H1 (cell line): ENCODE results near the gene OBSL1. TPM values are rescaled to one million over a fixed set of nuclear protein-coding genes. Genes with fewer than 3 reads are reported as not detected.

ENCODE experiments used
- CTCF ChIA-PET: fragments of 300-600 bp; sonication (Branson Sonifier 250); formaldehyde crosslinking; loops from one replicate; lab custom pipeline; 2021; ENCODE audit not compliant: partially characterized antibody; lab: Charles Lee
- POLR2A ChIA-PET: fragments of 300-600 bp; sonication (Branson Sonifier 250); formaldehyde crosslinking; loops from one replicate; lab custom pipeline; 2021; ENCODE audit warnings: inconsistent platforms; ENCODE audit not compliant: partially characterized antibody; lab: Charles Lee
- DNase-seq, 2 experiments: peaks; one replicate each; pipeline versions ENCODE4 v3.0.0 to v3.0.0-alpha.2; 2010 to 2022; ENCODE audit warnings: low spot score in 2 of 2, low read depth in 1 of 2, mixed read lengths in 1 of 2
- FAIRE-seq: peaks from 2 replicates; lab custom pipeline; 2011; peaks lifted over from hg19 to GRCh38; lab: Jason Lieb, UNC
- H2AFZ ChIP-seq: 2 replicates; pipeline ENCODE4 v1.8.1; 2012; ENCODE audit warnings: low read length, inconsistent platforms
- H2AK5ac ChIP-seq: 2 replicates; pipeline ENCODE4 v1.6.1; 2013; ENCODE audit warnings: low read depth, low read length
- H2BK120ac ChIP-seq: replicated peaks from 2 replicates; pipeline ENCODE3; 2013; ENCODE audit warnings: low read depth, low read length, inconsistent platforms
- H2BK12ac ChIP-seq: 2 replicates; pipeline ENCODE4 v1.6.1; 2013; ENCODE audit warnings: low read depth, low read length
- H2BK15ac ChIP-seq: 2 replicates; pipeline ENCODE4 v1.6.1; 2013; ENCODE audit warnings: low read length
- H2BK20ac ChIP-seq: 2 replicates; pipeline ENCODE4 v1.6.1; 2013; ENCODE audit warnings: low read length
- H2BK5ac ChIP-seq: 2 replicates; pipeline ENCODE4 v1.6.1; 2013; ENCODE audit warnings: low read depth, low read length
- H3K14ac ChIP-seq: 2 replicates; pipeline ENCODE4 v1.6.1; 2013; ENCODE audit warnings: inconsistent platforms; ENCODE audit not compliant: insufficient read length
- H3K18ac ChIP-seq: 2 replicates; pipeline ENCODE4 v1.6.1; 2013; ENCODE audit warnings: low read length; ENCODE audit errors: extremely low read depth
- H3K23ac ChIP-seq: 2 replicates; pipeline ENCODE4 v1.6.1; 2013; ENCODE audit warnings: inconsistent platforms; ENCODE audit not compliant: insufficient read length
- H3K23me2 ChIP-seq: 2 replicates; pipeline ENCODE4 v1.6.1; 2013; ENCODE audit warnings: low read depth, low read length
- H3K27ac ChIP-seq: 2 replicates; pipeline ENCODE4 v1.6.1; 2011; ENCODE audit warnings: low read depth, low read length, inconsistent platforms
- H3K27me3 ChIP-seq, 4 experiments: replicated peaks in 1 of 4; 1 replicate in 1 of 4; 2 replicates in 3 of 4; pipeline versions ENCODE4 v1.6.1 to v1.8.1; 2011 to 2013; ENCODE audit warnings: low read length in 3 of 4, mild to moderate bottlenecking in 3 of 4, inconsistent platforms in 2 of 4, mixed read lengths in 2 of 4, moderate library complexity in 1 of 4; ENCODE audit not compliant: control insufficient read depth in 3 of 4, insufficient read depth in 3 of 4; ENCODE audit errors: extremely low read depth in 1 of 4
- H3K36me3 ChIP-seq, 4 experiments: 2 replicates each; pipeline versions ENCODE4 v1.6.1 to v1.8.1; 2011 to 2013; ENCODE audit warnings: mild to moderate bottlenecking in 4 of 4, low read length in 3 of 4, moderate library complexity in 2 of 4, control low read depth in 1 of 4, inconsistent platforms in 1 of 4; ENCODE audit not compliant: insufficient read depth in 4 of 4, control insufficient read depth in 2 of 4
- H3K4ac ChIP-seq: replicated peaks from 2 replicates; pipeline ENCODE3; 2013; ENCODE audit warnings: low read length, low read depth, mixed read lengths, inconsistent platforms; ENCODE audit not compliant: insufficient read length
- H3K4me1 ChIP-seq, 4 experiments: replicated peaks in 1 of 4; 1 replicate in 1 of 4; 2 replicates in 3 of 4; pipeline versions ENCODE4 v1.6.1 to v1.8.1; 2011 to 2013; ENCODE audit warnings: low read length in 3 of 4, inconsistent platforms in 2 of 4, mixed read lengths in 1 of 4; ENCODE audit not compliant: insufficient read depth in 4 of 4, control insufficient read depth in 3 of 4
- H3K4me2 ChIP-seq, 2 experiments: 2 replicates each; pipeline versions ENCODE4 v1.6.1 to v1.8.1; 2011 to 2013; ENCODE audit warnings: low read depth in 2 of 2, low read length in 2 of 2, control low read depth in 1 of 2, inconsistent platforms in 1 of 2, mild to moderate bottlenecking in 1 of 2; ENCODE audit not compliant: insufficient read depth in 1 of 2
- H3K4me3 ChIP-seq, 4 experiments: fragments of 200-600, 300-600 bp in 1 of 4; sonication (generic), shearing (Covaris generic), sonication (Bioruptor Twin) in 1 of 4; 2 replicates each; pipeline versions ENCODE4 v1.5.1 to v1.8.1; 2011 to 2016; ENCODE audit warnings: low read length in 4 of 4, low read depth in 3 of 4, control low read depth in 2 of 4, inconsistent platforms in 2 of 4, mild to moderate bottlenecking in 2 of 4, mixed read lengths in 1 of 4, moderate library complexity in 1 of 4; ENCODE audit not compliant: insufficient read depth in 2 of 4; ENCODE audit errors: extremely low read depth in 1 of 4
- H3K56ac ChIP-seq: replicated peaks from 2 replicates; pipeline ENCODE3; 2013; ENCODE audit warnings: low read depth, mild to moderate bottlenecking, mixed read lengths, low read length, inconsistent platforms; ENCODE audit not compliant: insufficient read length
- H3K79me1 ChIP-seq: 2 replicates; pipeline ENCODE4 v1.6.1; 2013; ENCODE audit warnings: low read depth, low read length, control low read depth
- H3K79me2 ChIP-seq, 2 experiments: 2 replicates each; pipeline versions ENCODE4 v1.6.1 to v1.8.1; 2012 to 2013; ENCODE audit warnings: low read length in 2 of 2, mild to moderate bottlenecking in 2 of 2, inconsistent platforms in 1 of 2; ENCODE audit not compliant: insufficient read depth in 2 of 2, control insufficient read depth in 1 of 2
- H3K9ac ChIP-seq, 4 experiments: replicated peaks in 1 of 4; 1 replicate in 1 of 4; 2 replicates in 3 of 4; pipeline versions ENCODE4 v1.6.1 to v1.8.1; 2011 to 2013; ENCODE audit warnings: low read depth in 3 of 4, low read length in 3 of 4, control low read depth in 2 of 4, mild to moderate bottlenecking in 2 of 4, moderate library complexity in 2 of 4, inconsistent platforms in 1 of 4; ENCODE audit errors: extremely low read depth in 1 of 4
- H3K9me3 ChIP-seq, 2 experiments: 2 replicates each; pipeline versions ENCODE4 v1.6.1 to v1.8.1; 2012 to 2013; ENCODE audit warnings: mild to moderate bottlenecking in 2 of 2, moderate library complexity in 2 of 2, control low read depth in 1 of 2, inconsistent platforms in 1 of 2, low read depth in 1 of 2, low read length in 1 of 2, mixed read lengths in 1 of 2; ENCODE audit not compliant: insufficient read depth in 2 of 2
- H4K20me1 ChIP-seq, 2 experiments: replicated peaks in 1 of 2; 2 replicates each; pipeline versions ENCODE3 to v1.8.1; 2011 to 2013; ENCODE audit warnings: inconsistent platforms in 2 of 2, low read length in 2 of 2, mild to moderate bottlenecking in 1 of 2; ENCODE audit not compliant: insufficient read depth in 2 of 2, control insufficient read depth in 1 of 2
- H4K5ac ChIP-seq: 2 replicates; pipeline ENCODE4 v1.6.1; 2013; ENCODE audit warnings: low read length, low read depth, mixed read lengths, inconsistent platforms; ENCODE audit not compliant: insufficient read length
- H4K8ac ChIP-seq: 2 replicates; pipeline ENCODE4 v1.8.0; 2013; ENCODE audit warnings: mild to moderate bottlenecking, moderate library complexity, low read length, inconsistent platforms; ENCODE audit not compliant: insufficient read depth; ENCODE audit errors: extremely low read depth
- H4K91ac ChIP-seq: replicated peaks from 2 replicates; pipeline ENCODE3; 2013; ENCODE audit warnings: low read length, mixed read lengths, inconsistent platforms; ENCODE audit not compliant: insufficient read length
- CHD2 ChIP-seq: IDR thresholded peaks from 2 replicates; pipeline ENCODE4 v1.6.1; 2012; ENCODE audit warnings: low read length, improper control_type of control experiment
- E2F6 ChIP-seq: IDR thresholded peaks from 2 replicates; pipeline ENCODE4 v1.6.1; 2012; ENCODE audit warnings: inconsistent platforms
- EP300 ChIP-seq, 2 experiments: IDR thresholded peaks; 1 replicate in 1 of 2; 2 replicates in 1 of 2; pipeline ENCODE4 v1.6.1; 2011 to 2012; ENCODE audit warnings: low read depth in 2 of 2, low read length in 2 of 2, mild to moderate bottlenecking in 2 of 2, borderline replicate concordance in 1 of 2, inconsistent platforms in 1 of 2, moderate library complexity in 1 of 2
- GABPA ChIP-seq: IDR thresholded peaks from 2 replicates; pipeline ENCODE4 v1.6.1; 2011; ENCODE audit warnings: mild to moderate bottlenecking, low read length, moderate library complexity, borderline replicate concordance; ENCODE audit not compliant: insufficient read depth
- NRF1 ChIP-seq: IDR thresholded peaks from 2 replicates; pipeline ENCODE4 v1.6.1; 2011; ENCODE audit warnings: mild to moderate bottlenecking, low read depth, low read length, improper control_type of control experiment
- POLR2AphosphoS5 ChIP-seq: IDR thresholded peaks from 2 replicates; pipeline ENCODE4 v1.6.1; 2011; ENCODE audit warnings: low read depth, low read length
- POU5F1 ChIP-seq: IDR thresholded peaks from 2 replicates; pipeline ENCODE4 v1.6.1; 2011; ENCODE audit warnings: low read depth, mild to moderate bottlenecking, low read length, moderate library complexity
- RFX5 ChIP-seq: IDR thresholded peaks from 2 replicates; pipeline ENCODE4 v1.6.1; 2011; ENCODE audit warnings: low read depth, low read length, improper control_type of control experiment, borderline replicate concordance
- SP1 ChIP-seq: IDR thresholded peaks from 2 replicates; pipeline ENCODE4 v1.6.1; 2011; ENCODE audit warnings: low read depth, low read length
- SP4 ChIP-seq: IDR thresholded peaks from 2 replicates; pipeline ENCODE4 v1.6.1; 2012; ENCODE audit warnings: low read length, inconsistent platforms
- TAF1 ChIP-seq: IDR thresholded peaks from 2 replicates; pipeline ENCODE4 v1.6.1; 2011; ENCODE audit warnings: mild to moderate bottlenecking, low read depth, low read length
- TCF12 ChIP-seq: IDR thresholded peaks from 2 replicates; pipeline ENCODE4 v1.6.1; 2011; ENCODE audit warnings: low read depth, mild to moderate bottlenecking, low read length
- USF2 ChIP-seq: IDR thresholded peaks from 2 replicates; pipeline ENCODE4 v1.6.1; 2011; ENCODE audit warnings: low read length, improper control_type of control experiment
- WGBS, 2 experiments: shearing (Covaris generic) in 1 of 2; methylation state at CpG; one replicate each; pipeline versions ENCODE4 v1.1.6 to v1.1.7; 2013 to 2015; ENCODE audit warnings: low lambda C conversion rate in 2 of 2, mixed read lengths in 2 of 2, inconsistent platforms in 1 of 2, low coverage in 1 of 2, missing lambda C conversion rate in 1 of 2; ENCODE audit not compliant: insufficient replicate concordance in 2 of 2, insufficient coverage in 1 of 2, insufficient read length in 1 of 2; ENCODE audit errors: extremely low coverage in 1 of 2, missing lambda C conversion rate in 1 of 2; 5-methylcytosine and 5-hydroxymethylcytosine counted together
- polyA plus RNA-seq, 7 experiments: library from polyadenylated mRNA; depleted of rRNA in 3 of 7; stranded (reverse) in 5 of 7; unstranded in 2 of 7; fragments of >200 nt in 5 of 7; fragments of 200-250 nt in 2 of 7; gene quantifications; 1 replicate in 5 of 7; 2 replicates in 1 of 7; 4 replicates in 1 of 7; pipeline versions ENCODE4 v1.2.1 to v1.2.3, GENCODE V29; 2011 to 2013; ENCODE audit warnings: missing spikeins in 2 of 7, mixed read lengths in 2 of 7
- total RNA-seq: library from RNA; stranded (reverse); fragmentation: NEBNext Ultra II Directional; extraction: Animal tissue kit (Norgen Biotek cat#: 25700); gene quantifications from 2 replicates; pipeline ENCODE4 v1.2.1, GENCODE V29; 2021

Gene OBSL1
- total and polyA plus RNA-seq, 2 of the 8 experiments (the other 6 are each of a cell fraction or from before 2014, with no cell fraction given) = 116 to 127 TPM

- POLR2A ChIA-PET = interaction anchor here (0.9 to 5.5 kb wide), 2 partner anchors 20 to 35 kb away, joined by 4 to 36 read pairs; partner anchors contain the start of gene GMPPA
- Histone ChIP-seq H3K27me3 (peaks cover 2 to 51% (median 40%) of the 10 kb centered on the region in 4 experiments), H3K4me1 (peaks cover 4 to 39% (median 33%) of the 10 kb centered on the region in 4 experiments)
These were observed 54.5 kb downstream of the OBSL1 start for GRCh38 chr2:219516888-219517287.

More at GRCh38 chr2:219516888-219517287, 54.5 kb downstream of the OBSL1 start:
- H3K56ac ChIP-seq = no peak overlapping the region
- H3K27ac ChIP-seq = no peak overlapping the region
- H3K4me2 ChIP-seq = no peak overlapping the region
- no peak overlapping the region for H2BK15ac ChIP-seq
- H3K4me3 ChIP-seq = no peak overlapping the region
- H3K4ac ChIP-seq = no peak overlapping the region
- H2AFZ ChIP-seq = no peak overlapping the region
- H2BK120ac ChIP-seq = no peak overlapping the region
- no peak for DNase-seq
- no peak overlapping the region for H4K5ac ChIP-seq
- H3K14ac ChIP-seq = no peak overlapping the region
- TF ChIP-seq CHD2 = no peak
- no peak for TF ChIP-seq POLR2AphosphoS5
- TF ChIP-seq GABPA = no peak
- TF ChIP-seq TAF1 = no peak
- TF ChIP-seq POU5F1 = no peak
- TF ChIP-seq TCF12 = no peak
- TF ChIP-seq EP300 (IDR thresholded peaks at IDR 0.05; ENCODE audit: borderline replicate concordance in 1 of 2, low read depth in 2 of 2, low read length in 2 of 2) = no peak
- TF ChIP-seq RFX5 = no peak
- TF ChIP-seq E2F6 = no peak
- TF ChIP-seq SP4 = no peak
- no peak for TF ChIP-seq USF2
- TF ChIP-seq NRF1 = no peak
- no peak for TF ChIP-seq SP1
- no peak overlapping the region for H4K91ac ChIP-seq
- no peak overlapping the region for H3K9ac ChIP-seq
- no peaks in the 10 kb centered on the region for H3K79me2 ChIP-seq
- peaks cover 2 to 5% of the 10 kb centered on the region in 2 experiments for H4K20me1 ChIP-seq
- no peak overlapping the region for H2BK20ac ChIP-seq
- H2BK5ac ChIP-seq = no peak overlapping the region
- peaks cover 3% of the 10 kb centered on the region; the same call in 1 of the 2 replicates for H3K23me2 ChIP-seq
- no peak overlapping the region for H4K8ac ChIP-seq
- CTCF ChIA-PET = interaction anchor here (1.5 to 113.1 kb wide), 5 partner anchors 10 to 119 kb away, joined by 4 to 7248 read pairs (median 407); partner anchors contain the start of genes DES, GMPPA and SPEG
- no peak overlapping the region for H2BK12ac ChIP-seq
- H3K23ac ChIP-seq = no peak overlapping the region
- no peaks in the 10 kb centered on the region for H3K9me3 ChIP-seq
- no peak overlapping the region for H2AK5ac ChIP-seq
- no peak for FAIRE-seq
- no peaks in the 10 kb centered on the region for H3K36me3 ChIP-seq
- no peak overlapping the region for H3K18ac ChIP-seq
- no peaks in the 10 kb centered on the region for H3K79me1 ChIP-seq
- WGBS, 2 experiments = 92% methylated on average over 6 of the region's 7 CpGs; no CpG with 5 or more reads in 1 of the 2 experiments
